Psoas muscle (tissue), 8 donors: ENCODE results near the gene ADISSP. TPM values are rescaled to one million over a fixed set of nuclear protein-coding genes. Genes with fewer than 3 reads are reported as not detected.
A peak's percentile ranks its signal among the peaks of the same experiment; 100 is the strongest.

ENCODE experiments used
- ATAC-seq, 4 donors: fragments of 200-7000 bp; cut with Tn5 transposase; one replicate each; pipeline ENCODE4 v1.9.1; 2020; ENCODE audit warnings: moderate library complexity in 3 of 4, mild to moderate bottlenecking in 2 of 4
- DNase-seq, 2 donors: peaks; one replicate each; pipeline ENCODE4 v3.0.0-alpha.2; 2020
- H3K27ac ChIP-seq: fragments of 200-600 bp; one replicate; pipeline ENCODE4 v1.8.0; 2022
- H3K27me3 ChIP-seq, 3 donors: fragments of 200-600 bp in 1 of 3; one replicate each; pipeline versions ENCODE4 v1.6.1 to v1.8.0; 2013 to 2022; ENCODE audit warnings: low read length in 2 of 3, mild to moderate bottlenecking in 2 of 3, moderate library complexity in 1 of 3; ENCODE audit not compliant: insufficient read depth in 3 of 3
- H3K36me3 ChIP-seq, 2 donors: fragments of 200-600 bp in 1 of 2; one replicate each; pipeline versions ENCODE4 v1.6.1 to v1.8.0; 2013 to 2022; ENCODE audit warnings: low read depth in 1 of 2, mild to moderate bottlenecking in 1 of 2, moderate library complexity in 1 of 2; ENCODE audit not compliant: insufficient read depth in 1 of 2
- H3K4me1 ChIP-seq: fragments of 200-600 bp; one replicate; pipeline ENCODE4 v1.8.0; 2022
- H3K4me3 ChIP-seq: fragments of 200-600 bp; one replicate; pipeline ENCODE4 v1.8.0; 2022; ENCODE audit warnings: mild to moderate bottlenecking
- H3K9me3 ChIP-seq: fragments of 200-600 bp; one replicate; pipeline ENCODE4 v1.8.0; 2022
- WGBS, 3 donors: extraction: QIAGEN DNeasy Blood & Tissue Kit; methylation state at CpG; one replicate each; pipeline versions ENCODE4 v1.1.6 to v1.1.7; 2013; 5-methylcytosine and 5-hydroxymethylcytosine counted together
- intact Hi-C, 2 donors: fragments of 100-400 bp; cut with DNase I; formaldehyde crosslinking; loops; one replicate each; pipeline versions ENCODE4 v1.11.0 to v1.14.2; 2022
- polyA plus RNA-seq, 3 donors: library from polyadenylated mRNA; stranded (reverse); fragments of 200-250 nt; gene quantifications; one replicate each; pipeline ENCODE4 v1.2.3, GENCODE V29; 2013
- total RNA-seq, 4 donors: library from RNA; stranded (reverse); fragmentation: NEBNext Ultra II Directional in 2 of 4; extraction: Animal tissue kit (Norgen Biotek cat#: 25700) in 2 of 4; gene quantifications; one replicate each; pipeline versions ENCODE4 v1.2.1 to v1.2.4, GENCODE V29; 2021 to 2023
- TF ChIP-seq, protein P1 (sequence below): fragments of 200-600 bp; IDR thresholded peaks from one replicate; pipeline ENCODE4 v1.8.0; 2022; ENCODE audit warnings: antibody characterized with exemption
- donor health status: healthy with polysubstance abuse.
- donor health status: DM: no; HTN: no; CAD: no; lungs with moderate emphysema.
- donor health status: Bipolar disorder and iron deficiency.
- donor health status: healthy.
- donor health status: DM: yes; HTN: yes; CAD: no.
- donor health status: DM: no; HTN: no; CAD: no.
- donor health status: DM: no; HTN: no; CAD: no.
- donor health status: DM: yes; HTN: yes; CAD: no.

The ADISSP gene
- total and polyA plus RNA-seq, 7 donors, result 10.7 to 24.7 (median 14.4) TPM

DNA sequence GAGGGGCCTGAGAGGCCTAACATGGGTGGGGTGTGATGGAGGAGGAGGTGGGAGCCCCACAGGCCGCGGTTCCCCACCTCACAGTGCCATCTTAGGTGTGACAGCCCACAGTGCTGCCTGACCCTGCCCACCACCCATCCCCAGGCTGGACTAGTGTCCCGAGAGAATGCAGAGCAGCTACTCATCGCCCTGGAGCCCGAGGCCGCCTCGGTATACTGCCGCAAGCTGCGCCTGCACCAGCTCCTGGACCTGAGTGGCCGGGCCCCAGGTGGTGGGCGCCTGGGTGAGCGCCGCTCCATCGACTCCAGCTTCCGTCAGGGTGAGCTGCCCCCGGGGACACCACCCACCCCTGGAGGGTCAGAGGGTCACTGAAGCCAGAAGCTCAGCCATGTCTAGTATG lies 19.5 kb downstream of the ADISSP start:
- DNase-seq (no peak), ATAC-seq (no peak)
- 90 to 92% (median 91%) methylated on average over 16 of the region's 16 CpGs for WGBS, 3 donors
- TF ChIP-seq, protein P1, sequence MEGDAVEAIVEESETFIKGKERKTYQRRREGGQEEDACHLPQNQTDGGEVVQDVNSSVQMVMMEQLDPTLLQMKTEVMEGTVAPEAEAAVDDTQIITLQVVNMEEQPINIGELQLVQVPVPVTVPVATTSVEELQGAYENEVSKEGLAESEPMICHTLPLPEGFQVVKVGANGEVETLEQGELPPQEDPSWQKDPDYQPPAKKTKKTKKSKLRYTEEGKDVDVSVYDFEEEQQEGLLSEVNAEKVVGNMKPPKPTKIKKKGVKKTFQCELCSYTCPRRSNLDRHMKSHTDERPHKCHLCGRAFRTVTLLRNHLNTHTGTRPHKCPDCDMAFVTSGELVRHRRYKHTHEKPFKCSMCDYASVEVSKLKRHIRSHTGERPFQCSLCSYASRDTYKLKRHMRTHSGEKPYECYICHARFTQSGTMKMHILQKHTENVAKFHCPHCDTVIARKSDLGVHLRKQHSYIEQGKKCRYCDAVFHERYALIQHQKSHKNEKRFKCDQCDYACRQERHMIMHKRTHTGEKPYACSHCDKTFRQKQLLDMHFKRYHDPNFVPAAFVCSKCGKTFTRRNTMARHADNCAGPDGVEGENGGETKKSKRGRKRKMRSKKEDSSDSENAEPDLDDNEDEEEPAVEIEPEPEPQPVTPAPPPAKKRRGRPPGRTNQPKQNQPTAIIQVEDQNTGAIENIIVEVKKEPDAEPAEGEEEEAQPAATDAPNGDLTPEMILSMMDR, result no peak
- Histone ChIP-seq H3K4me1 (no peaks in the 10 kb centered on the region), H3K4me3 (no peak overlapping the region), H3K9me3 (no peaks in the 10 kb centered on the region), H3K27me3 (peaks cover 0 to 54% (median 6%) of the 10 kb centered on the region in 3 donors), H3K36me3 (no peaks in the 10 kb centered on the region), H3K27ac (no peak overlapping the region)
- intact Hi-C loops, result no loop called here

DNA sequence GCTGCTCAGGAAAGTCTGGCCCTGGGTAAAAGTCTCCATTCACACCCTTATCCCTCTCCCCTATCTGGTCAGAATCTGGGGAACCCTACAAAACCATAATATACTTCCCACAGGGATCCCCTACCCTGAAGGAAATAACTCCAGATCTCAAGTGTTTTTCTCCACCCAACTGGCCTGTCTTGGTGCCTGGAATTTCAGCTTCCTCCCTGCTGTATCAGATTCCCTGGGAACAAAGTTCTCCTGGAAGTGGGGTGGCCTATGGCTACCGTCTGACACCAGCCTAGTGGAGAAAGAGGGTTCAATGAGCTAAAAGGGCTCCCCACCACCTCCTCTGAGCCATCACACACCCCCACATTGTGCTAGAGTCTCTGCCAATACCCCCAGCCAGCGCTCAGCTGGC lies 20.1 kb downstream of the ADISSP start:
- no peaks in the 10 kb centered on the region for H3K4me1 ChIP-seq
- H3K27me3 ChIP-seq, result peaks cover 0 to 54% (median 6%) of the 10 kb centered on the region in 3 donors
- no peak for DNase-seq
- ATAC-seq, result no peak
- intact Hi-C loops, result no loop called here
- no peaks in the 10 kb centered on the region for H3K36me3 ChIP-seq
- no peak overlapping the region for H3K4me3 ChIP-seq
- no peaks in the 10 kb centered on the region for H3K9me3 ChIP-seq
- no peak overlapping the region for H3K27ac ChIP-seq
- TF ChIP-seq, protein P1, result no peak
- WGBS, 3 donors, result 72 to 93% (median 73%) methylated on average over 2 of the region's 2 CpGs

DNA sequence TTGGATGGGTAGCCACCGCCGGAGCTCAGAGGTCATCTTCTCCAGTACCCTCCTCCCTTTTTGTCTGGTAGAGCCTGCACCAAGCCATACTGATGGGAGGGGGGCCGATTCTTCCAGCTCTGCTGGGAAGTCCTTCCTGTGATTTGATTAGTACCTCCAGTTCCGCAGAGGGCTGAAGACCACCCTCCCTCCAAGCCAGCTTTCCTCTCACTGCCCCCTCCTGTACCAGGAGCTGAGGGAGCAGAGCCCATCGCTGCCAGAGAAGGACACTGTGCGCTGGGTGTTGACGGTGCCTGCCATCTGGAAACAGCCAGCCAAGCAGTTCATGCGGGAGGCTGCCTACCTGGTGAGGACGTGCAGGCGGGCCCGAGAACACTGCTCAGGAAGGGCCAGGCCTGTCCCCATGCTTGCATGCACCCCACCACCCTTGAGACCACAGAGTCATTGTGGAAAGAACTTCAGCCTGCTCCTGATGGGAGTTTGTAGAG lies 21.8 kb downstream of the ADISSP start:
- no peak overlapping the region for H3K27ac ChIP-seq
- no peak overlapping the region for H3K4me3 ChIP-seq
- TF ChIP-seq, protein P1, result no peak
- intact Hi-C loops, result no loop called here
- ATAC-seq, result no peak
- H3K4me1 ChIP-seq, result no peaks in the 10 kb centered on the region
- H3K36me3 ChIP-seq, result no peaks in the 10 kb centered on the region
- peak in 1 of 2 donors; percentile 33 for DNase-seq
- H3K27me3 ChIP-seq, result peaks cover 0 to 43% (median 3%) of the 10 kb centered on the region in 3 donors
- no peaks in the 10 kb centered on the region for H3K9me3 ChIP-seq
- 68 to 74% (median 70%) methylated on average over 11 of the region's 11 CpGs for WGBS, 3 donors

DNA sequence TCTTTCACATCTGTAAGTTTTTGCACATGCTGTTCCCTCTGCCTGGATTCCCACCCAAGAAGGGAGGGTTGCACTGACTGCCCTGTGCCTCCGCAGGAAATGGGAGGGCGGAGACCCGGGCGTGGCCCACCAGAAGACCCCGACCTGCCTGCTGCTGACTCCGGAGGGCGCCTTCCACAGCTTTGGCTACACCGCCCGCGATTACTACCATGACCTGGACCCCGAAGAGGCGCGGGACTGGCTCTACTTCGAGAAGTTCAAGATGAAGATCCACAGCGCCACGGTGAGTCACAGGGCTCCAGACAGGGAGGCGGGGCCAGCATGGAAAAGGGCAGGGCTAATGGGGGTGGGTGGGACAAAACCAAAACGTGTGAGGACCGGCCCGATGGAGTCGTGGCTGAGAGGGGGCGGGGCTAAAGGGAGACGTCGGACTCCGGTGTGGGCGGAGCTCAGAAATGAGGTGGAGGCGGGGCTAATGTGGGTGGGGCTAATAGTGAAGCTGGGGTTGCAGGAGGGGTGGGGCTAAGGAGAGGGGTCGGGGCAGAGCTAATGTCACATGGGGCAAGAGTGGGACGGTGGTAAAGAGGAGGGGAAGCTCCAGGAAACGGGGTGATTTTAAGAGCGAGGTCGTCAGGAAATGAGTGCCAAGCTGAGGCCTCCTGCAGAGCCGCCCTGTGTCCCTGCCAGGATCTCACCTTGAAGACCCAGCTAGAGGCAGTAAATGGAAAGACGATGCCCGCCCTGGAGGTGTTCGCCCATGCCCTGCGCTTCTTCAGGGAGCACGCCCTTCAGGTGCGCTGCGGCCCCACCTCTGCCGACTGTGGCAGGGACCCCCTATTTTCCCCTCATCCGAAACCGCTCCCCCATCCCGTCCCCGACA lies 22.5 kb downstream of the ADISSP start:
- peak; percentile 68 to 79 for DNase-seq
- Histone ChIP-seq H3K27ac (no peak overlapping the region), H3K4me3 (no peak overlapping the region), H3K36me3 (no peaks in the 10 kb centered on the region), H3K4me1 (no peaks in the 10 kb centered on the region), H3K27me3 (peaks cover 0 to 36% (median 3%) of the 10 kb centered on the region in 3 donors), H3K9me3 (no peaks in the 10 kb centered on the region)
- TF ChIP-seq, protein P1, result no peak
- intact Hi-C loops, result no loop called here
- peak in 3 of 4 donors; percentile 50 to 62 (median 60) for ATAC-seq
- 46 to 49% (median 48%) methylated on average over 43 to 45 of the region's 45 CpGs for WGBS, 3 donors
